HG03520 (cell line): ENCODE measurements around the gene C9orf43.
"Not testable (repeated sequence)": the region's sequence is repeated elsewhere in the genome, so short reads cannot be mapped to it uniquely, and the experiment has no call there.

Source experiments
- ATAC-seq: cut with Tn5 transposase; IDR thresholded peaks from one replicate; pipeline ENCODE4 v1.9.1; 2021; ENCODE audit warnings: mild to moderate bottlenecking, moderate library complexity; ENCODE audit not compliant: unreplicated experiment

C9orf43 gene

GRCh38 chr9:113416149-113416721 lies 5.7 kb downstream of the C9orf43 start:
- ATAC-seq, result peak; percentile 91

GRCh38 chr9:113417370-113417769 lies 6.8 kb downstream of the C9orf43 start:
- ATAC-seq, result no peak

- no peak for ATAC-seq
Measured at GRCh38 chr9:113421726-113422125, 11.2 kb downstream of the C9orf43 start.

- no peak for ATAC-seq
Measured at GRCh38 chr9:113425072-113425471, 14.5 kb downstream of the C9orf43 start.

GRCh38 chr9:113426701-113427100 lies 16.2 kb downstream of the C9orf43 start:
- no peak for ATAC-seq

- no peak for ATAC-seq
Measured at GRCh38 chr9:113427629-113428028, 17.1 kb downstream of the C9orf43 start.

- ATAC-seq, result no peak
Measured at GRCh38 chr9:113428062-113428615, 17.6 kb downstream of the C9orf43 start.

- ATAC-seq, result no peak
Measured at GRCh38 chr9:113431191-113431590, 20.6 kb downstream of the C9orf43 start.

GRCh38 chr9:113436728-113437515 lies 26.4 kb downstream of the C9orf43 start:
- no peak for ATAC-seq

- not testable (repeated sequence) for ATAC-seq
Measured at GRCh38 chr9:113437716-113438115, 27.2 kb downstream of the C9orf43 start.

- ATAC-seq, result no peak
Measured at GRCh38 chr9:113444736-113445135, 34.2 kb downstream of the C9orf43 start.

GRCh38 chr9:113446323-113446740 lies 35.8 kb downstream of the C9orf43 start:
- ATAC-seq, result no peak

- ATAC-seq, result no peak
Measured at GRCh38 chr9:113449376-113449775, 38.8 kb downstream of the C9orf43 start.

GRCh38 chr9:113452113-113452605 lies 41.6 kb downstream of the C9orf43 start:
- ATAC-seq, result no peak

- no peak for ATAC-seq
Measured at GRCh38 chr9:113454914-113455761, 44.6 kb downstream of the C9orf43 start.

- no peak for ATAC-seq
Measured at GRCh38 chr9:113456235-113456634, 45.7 kb downstream of the C9orf43 start.

- no peak for ATAC-seq
Measured at GRCh38 chr9:113461285-113461684, 50.7 kb downstream of the C9orf43 start.

- ATAC-seq, result no peak
Measured at GRCh38 chr9:113461943-113462342, 51.4 kb downstream of the C9orf43 start.

- no peak for ATAC-seq
Measured at GRCh38 chr9:113462781-113463286, 52.3 kb downstream of the C9orf43 start.

GRCh38 chr9:113463418-113464285 lies 53.1 kb downstream of the C9orf43 start, which contains the start of gene RGS3:
Gene RGS3 (plus strand): TSS chr9:113463727. CDS start chr9:113463803, 76 bp downstream.
- no peak for ATAC-seq
